Activated B cell treated with CpG ODN at 0.5 μM for 24 hours (primary cell): ENCODE measurements around the gene P4HA3. TPM values are rescaled to one million over a fixed set of nuclear protein-coding genes. Genes with fewer than 3 reads are reported as not detected.
"Not testable (repeated sequence)": the region's sequence is repeated elsewhere in the genome, so short reads cannot be mapped to it uniquely, and the experiment has no call there.

Experiments used
- ATAC-seq: fragments of 200-7000 bp; cut with Tn5 transposase; one replicate; pipeline ENCODE4 v1.10.0; 2021; ENCODE audit warnings: low read depth, mild to moderate bottlenecking, moderate library complexity
- CTCF ChIA-PET: fragments of 350-600 bp; sonication (Branson Sonifier 250); formaldehyde crosslinking; loops from one replicate; lab custom pipeline; 2021; ENCODE audit warnings: antibody characterized with exemption; lab: Charles Lee
- POLR2A ChIA-PET: fragments of 350-600 bp; sonication (Branson Sonifier 250); formaldehyde crosslinking; loops from one replicate; lab custom pipeline; 2021; ENCODE audit warnings: antibody characterized with exemption; lab: Charles Lee
- DNase-seq: peaks from one replicate; pipeline ENCODE4 v3.0.0; 2022
- H3K27ac Mint-ChIP-seq: one replicate; pipeline ENCODE4 v1.8.0; 2020; ENCODE audit warnings: mixed read lengths
- H3K27me3 Mint-ChIP-seq: one replicate; pipeline ENCODE4 v1.8.0; 2021; ENCODE audit warnings: mixed read lengths
- H3K36me3 Mint-ChIP-seq: one replicate; pipeline ENCODE4 v1.8.0; 2021; ENCODE audit warnings: low read depth, mixed read lengths
- H3K4me1 Mint-ChIP-seq: one replicate; pipeline ENCODE4 v1.8.0; 2021; ENCODE audit warnings: mixed read lengths
- H3K4me3 Mint-ChIP-seq: one replicate; pipeline ENCODE4 v1.8.0; 2020; ENCODE audit warnings: mild to moderate bottlenecking, mixed read lengths
- H3K9me3 Mint-ChIP-seq: one replicate; pipeline ENCODE4 v1.8.0; 2020; ENCODE audit warnings: mixed read lengths
- CTCF ChIP-seq: fragments of 200-600 bp; IDR thresholded peaks from one replicate; pipeline ENCODE4 v1.8.0; 2022; ENCODE audit warnings: antibody characterized with exemption, mild to moderate bottlenecking
- intact Hi-C: fragments of 100-400 bp; cut with micrococcal nuclease; formaldehyde crosslinking; loops from one replicate; pipeline ENCODE4 v1.15.1; 2024
- total RNA-seq: library from RNA; stranded (reverse); gene quantifications from 2 replicates; pipeline ENCODE4 v1.2.3, GENCODE V29; 2022

The P4HA3 gene
- total RNA-seq, 1 donor from 2014 or later, result not detected

DNA sequence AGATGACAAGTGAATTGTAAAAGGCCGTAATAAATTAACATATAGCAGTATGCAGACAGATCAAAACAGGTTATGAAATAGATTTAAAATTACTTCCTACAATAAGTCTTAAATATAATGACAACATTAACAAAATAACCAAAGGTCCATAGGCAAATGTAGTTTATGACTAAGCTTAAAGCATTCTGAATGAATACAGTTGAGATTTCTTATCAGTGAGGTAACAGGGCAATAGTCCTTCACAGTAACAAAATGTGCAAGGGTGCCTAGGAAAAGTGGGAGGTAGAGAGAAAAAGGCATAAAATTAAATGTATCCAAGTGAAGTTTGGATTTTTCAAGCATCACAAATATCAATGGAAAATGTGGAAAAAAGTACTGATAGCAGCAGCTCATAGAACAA is 20.9 kb upstream of the P4HA3 start:
- POLR2A ChIA-PET, result no interaction called here
- H3K9me3 Mint-ChIP-seq, result no peaks in the 10 kb centered on the region
- ATAC-seq (no peak), DNase-seq (no peak)
- CTCF ChIA-PET, result interaction anchor here (0.8 kb wide), 1 partner anchor 117 kb away, joined by 3 read pairs; no protein-coding TSS in a partner anchor
- H3K27ac Mint-ChIP-seq, result no peak overlapping the region
- intact Hi-C loops, result no loop called here
- H3K4me1 Mint-ChIP-seq, result no peaks in the 10 kb centered on the region
- H3K4me3 Mint-ChIP-seq, result no peak overlapping the region
- peaks cover 20% of the 10 kb centered on the region for H3K36me3 Mint-ChIP-seq
- no peak for TF ChIP-seq CTCF
- no peaks in the 10 kb centered on the region for H3K27me3 Mint-ChIP-seq

DNA sequence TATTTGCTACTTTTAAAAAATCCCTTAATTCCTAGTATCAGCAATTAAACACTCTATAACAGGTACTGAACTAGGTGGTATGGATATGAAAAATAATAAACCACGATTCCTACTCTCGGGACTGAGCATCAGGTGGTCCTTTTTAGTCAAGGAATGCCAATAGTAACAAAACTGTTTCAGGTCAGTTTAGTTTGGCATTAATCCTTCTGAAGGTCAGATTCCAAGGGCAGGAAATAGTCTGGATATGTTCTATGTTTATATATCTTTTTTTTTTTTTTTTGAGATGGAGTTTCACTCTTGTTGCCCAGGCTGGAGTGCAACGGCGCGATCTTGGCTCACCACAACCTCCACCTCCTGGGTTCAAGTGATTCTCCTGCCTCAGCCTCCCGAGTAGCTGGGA is 19.6 kb upstream of the P4HA3 start:
- POLR2A ChIA-PET, H3K4me1 Mint-ChIP-seq, H3K9me3 Mint-ChIP-seq, H3K36me3 Mint-ChIP-seq, H3K27ac Mint-ChIP-seq, H3K27me3 Mint-ChIP-seq, CTCF ChIA-PET, H3K4me3 Mint-ChIP-seq, intact Hi-C loops, ATAC-seq, DNase-seq: not testable (repeated sequence)

- peaks cover 3% of the 10 kb centered on the region for H3K27me3 Mint-ChIP-seq
- H3K9me3 Mint-ChIP-seq, result no peaks in the 10 kb centered on the region
- ChIA-PET CTCF (no interaction called here), POLR2A (no interaction called here)
- no peak for TF ChIP-seq CTCF
- intact Hi-C loops, result no loop called here
- H3K4me3 Mint-ChIP-seq, result no peak overlapping the region
- no peak for ATAC-seq
- no peak overlapping the region for H3K27ac Mint-ChIP-seq
- no peaks in the 10 kb centered on the region for H3K4me1 Mint-ChIP-seq
- H3K36me3 Mint-ChIP-seq, result peaks cover 6% of the 10 kb centered on the region
- DNase-seq, result no peak
Observed at GRCh38 chr11:74330075-74330858, 18.8 kb upstream of the P4HA3 start.

DNA sequence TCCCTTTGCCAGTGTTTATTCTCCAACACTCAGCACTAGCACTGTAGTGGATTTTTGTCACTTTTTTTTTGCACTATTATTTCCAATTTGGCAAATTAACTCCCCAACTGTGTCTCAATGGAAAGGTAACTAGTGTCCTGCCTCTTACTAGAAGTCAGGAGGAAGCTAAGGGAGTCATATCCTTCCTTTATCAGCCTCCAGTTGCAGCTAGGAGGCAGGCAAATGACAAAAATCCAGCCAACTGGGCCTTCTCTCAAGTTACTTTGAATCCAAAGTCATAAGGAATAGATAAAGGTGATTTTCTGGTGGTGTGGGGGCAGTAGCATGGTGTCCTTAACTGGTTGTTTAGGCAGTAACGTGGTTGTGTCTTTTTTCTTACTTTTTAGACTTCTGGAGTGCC is 15.6 kb upstream of the P4HA3 start:
- no peaks in the 10 kb centered on the region for H3K36me3 Mint-ChIP-seq
- no peaks in the 10 kb centered on the region for H3K4me1 Mint-ChIP-seq
- ATAC-seq, result no peak
- TF ChIP-seq CTCF, result no peak
- POLR2A ChIA-PET, result no interaction called here
- H3K27me3 Mint-ChIP-seq, result peaks cover 3% of the 10 kb centered on the region
- intact Hi-C loops, result no loop called here
- no peak overlapping the region for H3K27ac Mint-ChIP-seq
- H3K9me3 Mint-ChIP-seq, result no peaks in the 10 kb centered on the region
- CTCF ChIA-PET, result no interaction called here
- no peak overlapping the region for H3K4me3 Mint-ChIP-seq
- no peak for DNase-seq

- POLR2A ChIA-PET, result no interaction called here
- DNase-seq (no peak), ATAC-seq (no peak)
- no peak for TF ChIP-seq CTCF
- no peaks in the 10 kb centered on the region for H3K9me3 Mint-ChIP-seq
- H3K4me3 Mint-ChIP-seq, result no peak overlapping the region
- peaks cover 3% of the 10 kb centered on the region for H3K27me3 Mint-ChIP-seq
- intact Hi-C loops, result no loop called here
- no peaks in the 10 kb centered on the region for H3K36me3 Mint-ChIP-seq
- H3K4me1 Mint-ChIP-seq, result peaks cover 4% of the 10 kb centered on the region
- no peak overlapping the region for H3K27ac Mint-ChIP-seq
- CTCF ChIA-PET, result no interaction called here
Observed at GRCh38 chr11:74326665-74327064, 15.2 kb upstream of the P4HA3 start.
